Hepatocyte (in vitro differentiated cells): Measurements from ENCODE around the gene NUDC. TPM values are rescaled to one million over a fixed set of nuclear protein-coding genes. Genes with fewer than 3 reads are reported as not detected.

Source experiments
- DNase-seq: peaks from one replicate; pipeline ENCODE4 v3.0.0-alpha.2; 2016; ENCODE audit warnings: low spot score
- H2AFZ ChIP-seq: fragments of 200-600 bp; sonication (generic); 2 replicates; pipeline ENCODE4 v1.6.0; 2016; ENCODE audit warnings: antibody characterized with exemption, mild to moderate bottlenecking
- H3K27ac ChIP-seq: fragments of 200-600 bp; sonication (generic); 2 replicates; pipeline ENCODE4 v1.5.1; 2016; ENCODE audit warnings: mild to moderate bottlenecking
- H3K27me3 ChIP-seq: fragments of 200-600 bp; sonication (generic); 2 replicates; pipeline ENCODE4 v1.6.1; 2016
- H3K36me3 ChIP-seq: fragments of 200-600 bp; sonication (generic); replicated peaks from 2 replicates; pipeline ENCODE4 v1.5.1; 2016; ENCODE audit warnings: low read depth; ENCODE audit not compliant: insufficient read depth
- H3K4me1 ChIP-seq: fragments of 200-600 bp; sonication (generic); 2 replicates; pipeline ENCODE4 v1.5.1; 2016; ENCODE audit warnings: mild to moderate bottlenecking, moderate library complexity; ENCODE audit not compliant: insufficient read depth
- H3K4me2 ChIP-seq: fragments of 200-600 bp; sonication (generic); 2 replicates; pipeline ENCODE4 v1.6.0; 2016
- H3K4me3 ChIP-seq: fragments of 200-600 bp; sonication (generic); 2 replicates; pipeline ENCODE4 v1.5.1; 2016; ENCODE audit warnings: mild to moderate bottlenecking
- H3K79me2 ChIP-seq: fragments of 200-600 bp; sonication (generic); 2 replicates; pipeline ENCODE4 v1.6.0; 2017; ENCODE audit warnings: mild to moderate bottlenecking
- H3K9me2 ChIP-seq: fragments of 200-600 bp; sonication (generic); replicated peaks from 2 replicates; pipeline ENCODE4 v1.6.0; 2017; ENCODE audit warnings: mild to moderate bottlenecking; ENCODE audit not compliant: insufficient read depth
- H3K9me3 ChIP-seq: fragments of 200-600 bp; sonication (generic); 2 replicates; pipeline ENCODE4 v1.5.1; 2016; ENCODE audit warnings: low read depth, mild to moderate bottlenecking
- H4K20me1 ChIP-seq: fragments of 200-600 bp; sonication (generic); 2 replicates; pipeline ENCODE4 v1.6.0; 2016; ENCODE audit warnings: mild to moderate bottlenecking; ENCODE audit not compliant: insufficient read depth, poor library complexity, severe bottlenecking
- CTCF ChIP-seq: fragments of 200-600 bp; sonication (generic); IDR thresholded peaks from 2 replicates; pipeline ENCODE4 v1.5.1; 2016; ENCODE audit warnings: antibody characterized with exemption, mild to moderate bottlenecking; ENCODE audit not compliant: poor library complexity
- EZH2 ChIP-seq: fragments of 200-600 bp; sonication (generic); IDR thresholded peaks from 2 replicates; pipeline ENCODE4 v1.6.1; 2016; ENCODE audit warnings: antibody characterized with exemption, mild to moderate bottlenecking, borderline replicate concordance
- EZH2phosphoT487 ChIP-seq: fragments of 200-600 bp; sonication (generic); IDR thresholded peaks from one replicate; pipeline ENCODE4 v1.6.1; 2018; ENCODE audit warnings: antibody characterized with exemption, mild to moderate bottlenecking, low read depth, moderate library complexity; ENCODE audit not compliant: unreplicated experiment, severe bottlenecking
- WGBS: methylation state at CpG from one replicate; pipeline ENCODE4 v1.1.6; 2016; ENCODE audit warnings: low lambda C conversion rate; ENCODE audit errors: missing lambda C conversion rate; 5-methylcytosine and 5-hydroxymethylcytosine counted together
- polyA plus RNA-seq: library from polyadenylated mRNA; unstranded; fragments of >200 nt; fragmentation: Nextera tagmentation; extraction: Ambion mirVana; gene quantifications from 2 replicates; pipeline ENCODE4 v1.2.1, GENCODE V29; 2016
- total RNA-seq: library from RNA; depleted of rRNA; stranded (reverse); fragments of >200 nt; gene quantifications from 2 replicates; pipeline ENCODE4 v1.2.3, GENCODE V29; 2014

Gene NUDC
- total and polyA plus RNA-seq, 2 experiments from 2014 or later, result 34.4 to 127 TPM

- 93% methylated on average over 6 of the region's 6 CpGs for WGBS
- H4K20me1 ChIP-seq, result no peaks in the 10 kb centered on the region
- TF ChIP-seq EZH2 (no peak), EZH2phosphoT487 (no peak), CTCF (no peak)
- no peak overlapping the region for H3K4me3 ChIP-seq
- no peaks in the 10 kb centered on the region for H3K9me3 ChIP-seq
- H3K79me2 ChIP-seq, result no peaks in the 10 kb centered on the region
- H2AFZ ChIP-seq, result no peak overlapping the region
- H3K4me1 ChIP-seq, result peaks cover 5% of the 10 kb centered on the region
- no peak for DNase-seq
- H3K27me3 ChIP-seq, result no peaks in the 10 kb centered on the region
- no peaks in the 10 kb centered on the region for H3K9me2 ChIP-seq
- H3K4me2 ChIP-seq, result no peak overlapping the region
- no peak overlapping the region for H3K27ac ChIP-seq
- H3K36me3 ChIP-seq, result no peaks in the 10 kb centered on the region
These were observed 43.7 kb downstream of the NUDC start for GRCh38 chr1:26965213-26965612.

GRCh38 chr1:26965628-26966027, 44.1 kb downstream of the NUDC start:
- Histone ChIP-seq H3K4me2 (no peak overlapping the region), H3K27me3 (no peaks in the 10 kb centered on the region), H3K79me2 (no peaks in the 10 kb centered on the region), H3K27ac (no peak overlapping the region), H3K9me2 (no peaks in the 10 kb centered on the region), H3K9me3 (no peaks in the 10 kb centered on the region), H2AFZ (no peak overlapping the region), H3K36me3 (no peaks in the 10 kb centered on the region), H3K4me1 (peaks cover 5% of the 10 kb centered on the region), H3K4me3 (no peak overlapping the region), H4K20me1 (no peaks in the 10 kb centered on the region)
- DNase-seq, result no peak
- 96% methylated on average over 9 of the region's 9 CpGs for WGBS
- TF ChIP-seq EZH2 (no peak), CTCF (no peak), EZH2phosphoT487 (no peak)

- Histone ChIP-seq H3K4me1 (no peaks in the 10 kb centered on the region), H3K9me2 (no peaks in the 10 kb centered on the region), H3K4me2 (no peak overlapping the region), H3K27me3 (no peaks in the 10 kb centered on the region), H3K4me3 (no peak overlapping the region), H4K20me1 (no peaks in the 10 kb centered on the region), H3K9me3 (no peaks in the 10 kb centered on the region), H3K79me2 (no peaks in the 10 kb centered on the region), H3K27ac (no peak overlapping the region), H3K36me3 (no peaks in the 10 kb centered on the region), H2AFZ (no peak overlapping the region)
- no peak for DNase-seq
- WGBS, result 64% methylated on average over 7 of the region's 7 CpGs
- TF ChIP-seq CTCF (no peak), EZH2 (no peak), EZH2phosphoT487 (no peak)
These were observed 49.3 kb downstream of the NUDC start for GRCh38 chr1:26970810-26971209.

GRCh38 chr1:26971590-26971989, 50.0 kb downstream of the NUDC start:
- no peak for TF ChIP-seq EZH2
- no peak for TF ChIP-seq CTCF
- no peaks in the 10 kb centered on the region for H3K79me2 ChIP-seq
- H3K4me2 ChIP-seq, result no peak overlapping the region
- H3K27me3 ChIP-seq, result no peaks in the 10 kb centered on the region
- no peaks in the 10 kb centered on the region for H3K9me3 ChIP-seq
- no peaks in the 10 kb centered on the region for H4K20me1 ChIP-seq
- peaks cover 3% of the 10 kb centered on the region for H3K4me1 ChIP-seq
- no peaks in the 10 kb centered on the region for H3K36me3 ChIP-seq
- DNase-seq, result no peak
- H3K4me3 ChIP-seq, result no peak overlapping the region
- no peak overlapping the region for H2AFZ ChIP-seq
- WGBS, result 87% methylated on average over 3 of the region's 3 CpGs
- no peaks in the 10 kb centered on the region for H3K9me2 ChIP-seq
- no peak overlapping the region for H3K27ac ChIP-seq
